Smooth muscle cell (in vitro differentiated cells): ENCODE results near the gene CREB3L2. TPM values are rescaled to one million over a fixed set of nuclear protein-coding genes. Genes with fewer than 3 reads are reported as not detected.

Source experiments
- DNase-seq: peaks from one replicate; lab custom pipeline; 2025; ENCODE audit not compliant: unreplicated experiment; lab: John Stamatoyannopoulos, UW
- H2AFZ ChIP-seq: fragments of 200-600 bp; sonication (generic); 2 replicates; pipeline ENCODE4 v1.6.0; 2016; ENCODE audit warnings: antibody characterized with exemption, low read depth, mild to moderate bottlenecking
- H3F3A ChIP-seq: fragments of 200-600 bp; sonication (generic); 2 replicates; pipeline ENCODE4 v1.6.0; 2017; ENCODE audit warnings: antibody characterized with exemption, low read depth
- H3K27ac ChIP-seq: fragments of 200-600 bp; sonication (generic); 2 replicates; pipeline ENCODE4 v1.5.1; 2016; ENCODE audit warnings: low read depth, mild to moderate bottlenecking
- H3K27me3 ChIP-seq: fragments of 200-600 bp; sonication (generic); 2 replicates; pipeline ENCODE4 v1.6.1; 2016; ENCODE audit warnings: low read depth, mild to moderate bottlenecking
- H3K36me3 ChIP-seq: fragments of 200-600 bp; sonication (generic); 2 replicates; pipeline ENCODE4 v1.5.1; 2016; ENCODE audit warnings: low read depth
- H3K4me1 ChIP-seq: fragments of 200-600 bp; sonication (generic); 2 replicates; pipeline ENCODE4 v1.5.1; 2016; ENCODE audit warnings: low read depth
- H3K4me2 ChIP-seq: fragments of 200-600 bp; sonication (generic); 2 replicates; pipeline ENCODE4 v1.6.0; 2016; ENCODE audit warnings: mild to moderate bottlenecking
- H3K4me3 ChIP-seq: fragments of 200-600 bp; sonication (generic); 2 replicates; pipeline ENCODE4 v1.5.1; 2016; ENCODE audit warnings: mild to moderate bottlenecking
- H3K79me2 ChIP-seq: fragments of 200-600 bp; sonication (generic); 2 replicates; pipeline ENCODE4 v1.6.0; 2016; ENCODE audit warnings: low read depth, mild to moderate bottlenecking
- H3K9ac ChIP-seq: fragments of 200-600 bp; sonication (generic); 2 replicates; pipeline ENCODE4 v1.6.0; 2016; ENCODE audit warnings: low read depth
- H3K9me3 ChIP-seq: fragments of 200-600 bp; sonication (generic); replicated peaks from 2 replicates; pipeline ENCODE4 v1.5.1; 2016; ENCODE audit warnings: low read depth
- H4K20me1 ChIP-seq: fragments of 200-600 bp; sonication (generic); 2 replicates; pipeline ENCODE4 v1.6.0; 2016; ENCODE audit warnings: low read depth
- CTCF ChIP-seq: fragments of 200-600 bp; sonication (generic); IDR thresholded peaks from 2 replicates; pipeline ENCODE4 v1.5.1; 2017; ENCODE audit warnings: borderline replicate concordance, mild to moderate bottlenecking, antibody characterized with exemption; ENCODE audit not compliant: insufficient read depth, poor library complexity, severe bottlenecking
- WGBS: methylation state at CpG from one replicate; pipeline ENCODE4 v1.1.7; 2016; ENCODE audit warnings: low lambda C conversion rate; 5-methylcytosine and 5-hydroxymethylcytosine counted together
- polyA plus RNA-seq: library from polyadenylated mRNA; unstranded; fragments of >200 nt; fragmentation: Nextera tagmentation; extraction: Ambion mirVana; gene quantifications from 2 replicates; pipeline ENCODE4 v1.2.1, GENCODE V29; 2016
- total RNA-seq: library from RNA; depleted of rRNA; stranded (reverse); fragments of >200 nt; gene quantifications from 2 replicates; pipeline ENCODE4 v1.2.3, GENCODE V29; 2014

The CREB3L2 gene
- total and polyA plus RNA-seq, 2 experiments from 2014 or later, result 27.4 to 69.1 TPM

DNA sequence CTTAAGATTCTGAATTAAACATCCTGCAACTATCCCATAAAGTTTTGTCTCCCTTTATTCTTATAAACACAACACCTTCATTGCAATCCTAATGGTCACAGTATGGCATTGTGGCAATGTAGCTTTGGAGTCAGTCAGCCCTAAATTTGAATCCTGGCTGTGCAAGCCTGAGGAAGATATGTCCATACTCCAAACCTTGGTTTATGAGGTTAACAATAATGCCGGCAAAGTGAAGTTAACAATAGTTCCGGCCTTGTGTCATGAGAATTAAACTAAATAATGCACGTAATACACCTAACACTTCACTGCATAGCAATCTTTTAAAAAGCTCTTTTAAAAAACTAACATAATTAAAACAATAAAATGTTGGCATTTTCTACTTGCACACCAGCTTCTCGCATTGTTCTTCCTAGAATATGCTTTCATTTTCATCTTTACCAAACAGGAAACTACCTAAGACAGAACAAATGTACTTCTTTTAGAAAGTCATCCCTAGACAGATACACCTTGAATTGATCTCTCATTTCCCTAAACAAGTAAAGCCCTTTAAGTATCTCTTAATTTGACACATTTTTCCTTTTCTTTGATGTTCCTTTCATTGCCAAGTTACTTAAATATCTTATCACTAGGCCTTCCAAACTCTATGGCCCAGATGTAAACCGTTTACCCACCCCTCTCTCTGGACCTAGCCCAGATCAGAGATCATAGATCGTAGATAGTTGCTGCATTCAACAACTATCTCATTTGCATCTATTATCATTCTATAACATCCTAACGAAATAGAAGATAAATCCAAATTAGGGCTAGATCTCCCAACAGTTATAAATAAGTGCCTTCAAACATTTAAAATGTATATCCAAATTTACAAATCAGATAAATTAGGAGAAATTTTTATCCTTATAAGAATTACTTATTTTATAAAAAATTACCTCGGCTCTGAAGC, 66.7 kb downstream of the CREB3L2 start:
- peaks cover 97% of the 10 kb centered on the region for H3K79me2 ChIP-seq
- no peak overlapping the region for H3K4me3 ChIP-seq
- H3K4me1 ChIP-seq, result peaks cover 22% of the 10 kb centered on the region
- no peaks in the 10 kb centered on the region for H3K27me3 ChIP-seq
- H3K4me2 ChIP-seq, result no peak overlapping the region
- no peaks in the 10 kb centered on the region for H3F3A ChIP-seq
- DNase-seq, result no peak
- no peak overlapping the region for H2AFZ ChIP-seq
- TF ChIP-seq CTCF, result no peak
- no peaks in the 10 kb centered on the region for H3K9me3 ChIP-seq
- H3K9ac ChIP-seq, result no peak overlapping the region
- H4K20me1 ChIP-seq, result peaks cover 90% of the 10 kb centered on the region
- peak overlapping the region; percentile 74 for H3K27ac ChIP-seq
- H3K36me3 ChIP-seq, result no peaks in the 10 kb centered on the region
- WGBS, result 85% methylated on average over 8 of the region's 8 CpGs

DNA sequence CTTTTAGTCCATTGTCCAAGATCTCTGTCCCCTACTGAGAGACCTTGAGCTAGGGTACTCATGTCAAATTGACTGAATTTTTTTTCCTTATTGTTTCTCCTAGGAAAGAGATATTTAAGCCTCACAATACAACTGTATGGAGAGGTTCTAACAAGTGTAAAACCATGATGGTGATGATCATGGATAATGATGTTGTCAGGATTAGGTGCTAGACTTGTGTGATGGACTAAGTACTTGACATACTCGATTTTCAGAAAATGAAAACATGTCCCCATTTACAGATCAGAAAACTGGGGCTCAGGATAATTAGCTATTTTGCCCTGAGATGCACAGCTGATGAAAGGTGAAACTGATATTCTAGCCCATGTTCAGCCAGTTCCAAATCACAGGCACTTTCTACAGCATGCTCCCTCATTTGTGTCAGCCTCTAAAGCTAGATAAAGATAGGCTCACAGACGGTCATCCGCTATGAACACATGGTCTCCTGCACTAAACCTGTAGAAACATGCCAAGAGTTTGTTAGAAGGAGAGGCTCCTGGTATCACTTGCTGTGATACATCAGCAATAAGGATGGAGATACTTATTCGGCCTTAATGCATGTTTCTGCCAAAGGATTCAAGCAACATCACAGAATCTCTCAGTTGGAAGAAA, 67.6 kb downstream of the CREB3L2 start:
- Histone ChIP-seq H3F3A (no peaks in the 10 kb centered on the region), H3K4me1 (peaks cover 22% of the 10 kb centered on the region), H3K4me3 (no peak overlapping the region), H3K9ac (no peak overlapping the region), H3K27ac (peak overlapping the region; percentile 74), H3K27me3 (no peaks in the 10 kb centered on the region), H3K4me2 (no peak overlapping the region), H3K9me3 (no peaks in the 10 kb centered on the region), H4K20me1 (peaks cover 86% of the 10 kb centered on the region), H3K36me3 (no peaks in the 10 kb centered on the region), H2AFZ (no peak overlapping the region), H3K79me2 (peaks cover 94% of the 10 kb centered on the region)
- no peak for DNase-seq
- 75% methylated on average over 4 of the region's 4 CpGs for WGBS
- TF ChIP-seq CTCF, result no peak

GRCh38 chr7:137933270-137934017, 68.4 kb downstream of the CREB3L2 start:
- no peak for DNase-seq
- H3K4me1 ChIP-seq, result peaks cover 22% of the 10 kb centered on the region
- no peaks in the 10 kb centered on the region for H3K27me3 ChIP-seq
- H3K4me2 ChIP-seq, result peak overlapping the region; percentile 35
- no peaks in the 10 kb centered on the region for H3K9me3 ChIP-seq
- H3K4me3 ChIP-seq, result no peak overlapping the region
- peak overlapping the region; percentile 74 for H3K27ac ChIP-seq
- peaks cover 89% of the 10 kb centered on the region for H3K79me2 ChIP-seq
- no peaks in the 10 kb centered on the region for H3F3A ChIP-seq
- peaks cover 87% of the 10 kb centered on the region for H4K20me1 ChIP-seq
- TF ChIP-seq CTCF, result no peak
- H3K9ac ChIP-seq, result no peak overlapping the region
- 64% methylated on average over 11 of the region's 11 CpGs for WGBS
- no peaks in the 10 kb centered on the region for H3K36me3 ChIP-seq
- no peak overlapping the region for H2AFZ ChIP-seq
